MM.1S (cell line): ENCODE data around the gene RASSF4.

Experiments
- EZH2 ChIP-seq: fragments of 300-600 bp; sonication (generic); optimal IDR thresholded peaks from 2 replicates; pipeline ENCODE3; 2017; ENCODE audit warnings: low read depth, mild to moderate bottlenecking, antibody characterized with exemption, low read length, mixed read lengths
- TF ChIP-seq, protein P1 (sequence below): fragments of 300-600 bp; sonication (generic); IDR thresholded peaks from 2 replicates; pipeline ENCODE4 v1.5.1; 2016; ENCODE audit warnings: antibody characterized with exemption, low read length, mixed read lengths

DNA sequence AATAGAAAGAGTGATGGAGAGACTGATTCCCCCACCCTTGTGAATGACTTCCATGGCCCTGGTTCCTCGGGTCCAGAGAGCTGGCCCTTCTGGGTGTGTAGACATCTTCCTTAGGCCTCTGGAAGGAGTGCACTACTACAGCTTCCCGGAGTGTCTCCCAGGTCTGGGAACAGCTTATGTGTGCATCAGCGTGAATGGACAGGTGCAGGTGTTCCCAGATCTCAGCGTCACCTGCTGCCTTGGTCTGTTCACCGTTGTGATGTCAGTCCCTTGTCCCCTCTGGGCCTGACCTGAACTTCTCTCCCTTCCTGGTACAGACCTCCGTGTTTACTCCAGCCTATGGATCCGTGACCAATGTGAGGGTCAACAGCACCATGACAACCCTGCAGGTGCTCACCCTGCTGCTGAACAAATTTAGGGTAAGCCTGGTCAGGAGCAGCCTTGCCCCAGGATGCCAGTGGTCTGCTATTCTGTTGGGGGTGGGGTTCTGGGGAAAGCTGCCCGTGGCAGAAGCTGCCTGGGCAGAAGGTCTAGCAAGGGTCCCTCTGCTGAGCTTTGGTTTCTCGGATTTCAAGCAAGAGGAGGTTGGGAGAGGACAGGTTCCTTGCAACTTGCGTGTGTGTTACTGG lies 29.5 kb downstream of the RASSF4 start:
- TF ChIP-seq, protein P1, sequence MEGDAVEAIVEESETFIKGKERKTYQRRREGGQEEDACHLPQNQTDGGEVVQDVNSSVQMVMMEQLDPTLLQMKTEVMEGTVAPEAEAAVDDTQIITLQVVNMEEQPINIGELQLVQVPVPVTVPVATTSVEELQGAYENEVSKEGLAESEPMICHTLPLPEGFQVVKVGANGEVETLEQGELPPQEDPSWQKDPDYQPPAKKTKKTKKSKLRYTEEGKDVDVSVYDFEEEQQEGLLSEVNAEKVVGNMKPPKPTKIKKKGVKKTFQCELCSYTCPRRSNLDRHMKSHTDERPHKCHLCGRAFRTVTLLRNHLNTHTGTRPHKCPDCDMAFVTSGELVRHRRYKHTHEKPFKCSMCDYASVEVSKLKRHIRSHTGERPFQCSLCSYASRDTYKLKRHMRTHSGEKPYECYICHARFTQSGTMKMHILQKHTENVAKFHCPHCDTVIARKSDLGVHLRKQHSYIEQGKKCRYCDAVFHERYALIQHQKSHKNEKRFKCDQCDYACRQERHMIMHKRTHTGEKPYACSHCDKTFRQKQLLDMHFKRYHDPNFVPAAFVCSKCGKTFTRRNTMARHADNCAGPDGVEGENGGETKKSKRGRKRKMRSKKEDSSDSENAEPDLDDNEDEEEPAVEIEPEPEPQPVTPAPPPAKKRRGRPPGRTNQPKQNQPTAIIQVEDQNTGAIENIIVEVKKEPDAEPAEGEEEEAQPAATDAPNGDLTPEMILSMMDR = no peak
- no peak for TF ChIP-seq EZH2
